ENCODE measurements around the gene C2orf15.

The C2orf15 gene

DNA sequence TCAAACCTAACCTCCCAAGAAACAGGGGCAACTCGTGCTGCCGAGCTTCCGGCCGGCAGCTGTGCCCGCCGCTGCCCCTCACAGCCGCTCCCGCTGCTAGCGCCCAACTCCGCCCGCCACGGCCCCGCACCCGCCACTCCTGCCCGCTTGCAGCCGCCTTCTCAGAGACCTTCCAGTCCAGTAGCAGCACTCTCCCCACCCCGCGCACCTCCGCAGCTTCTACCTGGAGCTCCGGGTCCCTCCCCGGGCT, 722 bp upstream of the C2orf15 start:
- DNase-seq = no peak
- no peaks in the 10 kb centered on the region for H3K4me1 ChIP-seq
- H3K9me3 ChIP-seq = no peaks in the 10 kb centered on the region
- peak overlapping the region; percentile 69 for H3K4me3 ChIP-seq (ENCODE audit: low read depth, low read length)
- no peaks in the 10 kb centered on the region for H3K36me3 ChIP-seq
- TF ChIP-seq, protein P1, sequence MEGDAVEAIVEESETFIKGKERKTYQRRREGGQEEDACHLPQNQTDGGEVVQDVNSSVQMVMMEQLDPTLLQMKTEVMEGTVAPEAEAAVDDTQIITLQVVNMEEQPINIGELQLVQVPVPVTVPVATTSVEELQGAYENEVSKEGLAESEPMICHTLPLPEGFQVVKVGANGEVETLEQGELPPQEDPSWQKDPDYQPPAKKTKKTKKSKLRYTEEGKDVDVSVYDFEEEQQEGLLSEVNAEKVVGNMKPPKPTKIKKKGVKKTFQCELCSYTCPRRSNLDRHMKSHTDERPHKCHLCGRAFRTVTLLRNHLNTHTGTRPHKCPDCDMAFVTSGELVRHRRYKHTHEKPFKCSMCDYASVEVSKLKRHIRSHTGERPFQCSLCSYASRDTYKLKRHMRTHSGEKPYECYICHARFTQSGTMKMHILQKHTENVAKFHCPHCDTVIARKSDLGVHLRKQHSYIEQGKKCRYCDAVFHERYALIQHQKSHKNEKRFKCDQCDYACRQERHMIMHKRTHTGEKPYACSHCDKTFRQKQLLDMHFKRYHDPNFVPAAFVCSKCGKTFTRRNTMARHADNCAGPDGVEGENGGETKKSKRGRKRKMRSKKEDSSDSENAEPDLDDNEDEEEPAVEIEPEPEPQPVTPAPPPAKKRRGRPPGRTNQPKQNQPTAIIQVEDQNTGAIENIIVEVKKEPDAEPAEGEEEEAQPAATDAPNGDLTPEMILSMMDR (IDR thresholded peaks at IDR 0.05; ENCODE audit: low read depth, low read length) = no peak
- peaks cover 12% of the 10 kb centered on the region for H3K27me3 ChIP-seq

DNA sequence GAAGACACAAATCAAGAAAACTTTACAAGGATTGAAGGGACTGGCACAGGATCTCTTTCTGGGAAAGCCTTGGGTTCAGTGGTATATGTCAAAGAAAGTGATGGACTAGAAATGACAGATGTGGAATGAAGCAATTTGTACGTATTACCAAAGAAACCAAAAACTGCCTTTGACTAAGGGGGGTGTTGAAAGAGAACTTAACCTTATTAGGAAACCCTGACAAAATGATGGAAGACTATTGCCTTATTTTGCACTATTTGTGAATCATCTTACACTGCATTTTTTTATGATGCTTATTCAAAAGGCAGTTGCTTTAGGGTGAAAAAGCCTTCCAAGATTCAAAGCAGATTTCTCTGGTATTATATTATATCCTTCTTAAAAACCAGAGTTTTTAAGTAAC, 9.2 kb downstream of the C2orf15 start:
- H3K36me3 ChIP-seq = no peaks in the 10 kb centered on the region
- no peak overlapping the region for H3K4me3 ChIP-seq (ENCODE audit: low read depth, low read length)
- no peaks in the 10 kb centered on the region for H3K27me3 ChIP-seq
- no peaks in the 10 kb centered on the region for H3K4me1 ChIP-seq
- DNase-seq = no peak
- no peaks in the 10 kb centered on the region for H3K9me3 ChIP-seq
- TF ChIP-seq, protein P1 (IDR thresholded peaks at IDR 0.05; ENCODE audit: low read depth, low read length) = no peak

DNA sequence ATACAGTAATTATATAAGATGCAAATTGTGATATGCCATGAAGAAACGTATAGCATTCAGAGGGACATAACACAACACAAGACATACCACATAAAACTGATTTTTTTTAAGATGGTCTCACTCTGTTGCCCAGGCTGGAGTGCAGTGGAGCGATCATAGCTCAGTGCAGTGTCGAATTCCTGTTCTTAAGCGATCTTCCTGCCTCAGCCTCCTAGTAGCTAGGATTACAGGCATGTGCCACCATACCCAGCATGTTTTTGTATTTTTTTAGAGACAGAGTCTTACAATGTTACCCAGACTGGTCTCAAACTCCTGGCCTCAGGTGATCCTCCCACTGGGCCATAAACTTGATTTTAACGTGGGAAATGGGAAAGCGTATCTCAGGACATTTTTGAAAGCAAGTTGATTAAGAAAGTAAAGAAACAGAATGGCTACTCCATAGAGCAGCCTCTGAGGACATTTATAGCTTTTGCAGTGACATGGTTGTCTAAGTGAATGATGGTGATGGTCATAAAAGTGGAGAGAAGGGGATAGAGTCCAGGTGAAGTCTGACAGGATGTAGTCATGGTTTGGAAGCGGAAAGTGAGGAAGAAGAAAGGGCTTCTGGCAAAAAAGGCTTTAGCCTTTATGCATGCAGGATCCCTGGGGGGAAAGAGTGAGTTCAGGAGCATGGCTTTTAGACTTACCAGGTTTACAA, 10.8 kb downstream of the C2orf15 start:
- TF ChIP-seq, protein P1 (IDR thresholded peaks at IDR 0.05; ENCODE audit: low read depth, low read length) = no peak
- DNase-seq = no peak
- H3K36me3 ChIP-seq = no peaks in the 10 kb centered on the region
- no peak overlapping the region for H3K4me3 ChIP-seq (ENCODE audit: low read depth, low read length)
- H3K27me3 ChIP-seq = no peaks in the 10 kb centered on the region
- no peaks in the 10 kb centered on the region for H3K9me3 ChIP-seq
- H3K4me1 ChIP-seq = no peaks in the 10 kb centered on the region

DNA sequence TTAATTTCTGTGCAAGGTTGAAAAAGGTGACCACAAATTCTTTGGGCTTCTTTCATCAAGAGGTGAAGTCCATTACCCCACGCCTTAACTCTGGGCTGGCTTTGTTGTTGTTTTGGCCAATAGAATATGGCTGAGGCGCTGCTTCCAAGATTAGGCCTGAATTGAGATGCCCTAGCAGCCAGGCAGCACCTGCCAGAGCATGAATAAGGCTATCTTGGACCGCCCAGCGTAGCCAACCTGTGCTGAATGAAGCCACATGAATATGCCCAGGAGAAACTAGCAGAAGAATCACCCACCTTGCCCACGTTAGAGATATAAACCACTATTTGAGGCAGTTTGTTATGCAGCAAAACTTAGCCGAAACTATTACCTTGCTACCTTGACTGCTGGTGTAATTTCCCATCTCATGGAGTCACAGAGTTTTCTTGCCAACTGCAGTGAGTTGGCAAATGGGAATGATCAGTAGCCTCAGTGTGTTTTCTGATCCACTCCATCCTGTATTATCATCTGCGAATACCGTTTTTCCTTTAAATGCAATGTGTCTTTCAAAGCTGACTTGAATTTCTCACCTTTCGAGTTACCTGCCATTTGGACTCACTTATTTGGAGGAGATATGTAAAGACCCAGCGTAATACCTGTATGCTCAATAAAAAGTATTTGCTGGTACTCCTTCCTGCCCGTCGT, 12.6 kb downstream of the C2orf15 start:
- TF ChIP-seq, protein P1 (IDR thresholded peaks at IDR 0.05; ENCODE audit: low read depth, low read length) = no peak
- Histone ChIP-seq H3K4me3 (ENCODE audit: low read depth, low read length) (peak overlapping the region; percentile 74), H3K4me1 (no peaks in the 10 kb centered on the region), H3K9me3 (no peaks in the 10 kb centered on the region), H3K27me3 (no peaks in the 10 kb centered on the region), H3K36me3 (no peaks in the 10 kb centered on the region)
- no peak for DNase-seq

DNA sequence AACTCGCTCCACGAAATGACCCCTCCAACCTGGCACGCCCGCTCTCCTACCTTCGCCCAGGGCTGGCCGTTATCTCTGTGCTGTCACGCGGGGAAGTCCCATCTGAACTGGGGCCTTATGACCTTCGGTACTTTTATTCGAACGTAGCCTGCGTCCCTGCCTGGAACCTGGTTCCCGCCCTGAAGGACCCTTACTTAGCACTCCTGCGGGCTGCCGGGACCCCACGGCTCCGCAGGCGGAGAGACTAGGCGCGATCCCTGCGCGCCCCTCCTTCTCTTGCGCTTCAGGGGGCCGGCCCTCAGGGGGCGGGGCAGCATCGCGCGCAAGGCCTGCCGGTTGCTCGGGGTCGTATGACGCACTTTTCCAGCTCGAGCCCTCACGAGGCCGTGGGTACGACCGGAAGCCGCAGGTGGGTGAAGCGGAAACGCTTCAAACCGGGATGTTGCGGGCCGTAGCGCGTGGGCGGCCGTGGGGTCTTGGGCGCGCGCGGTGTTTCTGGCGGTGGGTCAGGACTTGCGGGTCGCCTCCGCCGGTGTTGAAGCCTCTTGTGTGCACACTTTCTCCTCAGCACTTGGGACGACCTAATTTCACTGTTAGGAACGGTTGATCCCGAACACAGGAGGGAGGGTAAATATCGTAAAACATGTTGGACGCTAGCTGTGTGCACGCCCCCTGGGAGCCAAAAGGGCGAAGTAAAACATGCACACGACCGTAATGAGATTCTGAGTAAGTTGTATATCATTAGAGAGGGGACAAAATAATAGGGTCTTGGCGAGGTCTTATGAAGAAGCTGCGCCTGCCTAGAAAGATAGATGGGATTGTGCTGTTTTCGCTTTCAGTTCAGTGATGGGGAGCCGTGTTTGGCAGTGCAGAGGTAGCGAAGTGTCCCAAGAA, 13.4 kb downstream of the C2orf15 start, which contains the start of the genes LIPT1 and TSGA10:
TSS of gene LIPT1 (plus strand) at position 325 of the 894 bp plus-strand sequence. CDS start 6,991 bp downstream, outside the sequence.
TSS of gene TSGA10 (minus strand) at position 300 of the 894 bp plus-strand sequence. CDS start 45,503 bp downstream, outside the sequence.
- Histone ChIP-seq H3K27me3 (no peaks in the 10 kb centered on the region), H3K9me3 (no peaks in the 10 kb centered on the region), H3K4me3 (ENCODE audit: low read depth, low read length) (peak within 1 kb of the TSS; percentile 74), H3K4me1 (no peaks in the 10 kb centered on the region), H3K36me3 (no peaks in the 10 kb centered on the region)
- TF ChIP-seq, protein P1 (IDR thresholded peaks at IDR 0.05; ENCODE audit: low read depth, low read length) = peak; percentile 12; the same call in 1 of the 2 replicates
- peak; percentile 82 for DNase-seq

Measured in BE2C (cell line).